Medulla oblongata (tissue), 1 donor: ENCODE data around the gene RNF26.

Source experiments
- DNase-seq: peaks from one replicate; pipeline ENCODE4 v3.0.0-alpha.2; 2015; ENCODE audit errors: extremely low spot score

Gene RNF26

DNA sequence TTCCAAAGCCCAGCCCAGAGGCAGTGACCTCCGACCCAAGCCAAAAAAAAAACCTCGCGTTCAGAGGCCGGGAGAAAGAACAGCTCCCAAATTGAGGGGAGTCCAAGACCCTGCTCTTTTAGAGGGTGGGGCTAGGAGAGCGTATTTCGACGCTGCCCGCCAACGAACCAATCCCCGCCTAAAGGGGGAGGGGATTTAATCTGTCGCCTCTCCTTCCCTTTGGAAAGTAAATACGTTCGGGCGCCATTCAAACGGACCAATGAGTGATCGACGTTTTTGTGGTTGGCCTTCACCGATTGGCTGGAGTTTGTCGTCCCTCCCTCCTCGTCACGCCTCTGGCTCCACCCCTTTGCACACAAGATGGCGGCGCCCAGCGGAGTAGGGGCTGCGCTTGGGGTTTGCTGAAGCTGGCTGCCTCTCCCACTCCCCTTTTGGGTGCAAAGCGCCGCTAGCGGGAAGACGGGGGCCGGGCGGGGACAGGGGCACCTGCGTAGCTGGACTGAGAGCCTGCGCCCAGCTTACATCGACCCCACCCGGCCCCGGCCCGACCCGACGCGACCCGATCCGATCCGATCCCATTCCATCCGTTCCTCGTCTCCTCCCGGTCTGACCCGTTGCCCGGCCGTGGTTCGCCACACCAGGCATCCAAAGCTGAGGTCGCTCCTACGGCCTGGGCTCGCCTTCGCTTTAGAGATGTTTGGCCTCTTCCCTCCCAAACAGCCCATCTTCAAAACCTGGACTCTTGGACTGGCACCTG, at the start of gene RNF26:
RNF26 (plus strand) TSS at position 354 of the 757 bp plus-strand sequence. CDS start 596 bp downstream, outside the sequence.
- DNase-seq, result peak; percentile 99

DNA sequence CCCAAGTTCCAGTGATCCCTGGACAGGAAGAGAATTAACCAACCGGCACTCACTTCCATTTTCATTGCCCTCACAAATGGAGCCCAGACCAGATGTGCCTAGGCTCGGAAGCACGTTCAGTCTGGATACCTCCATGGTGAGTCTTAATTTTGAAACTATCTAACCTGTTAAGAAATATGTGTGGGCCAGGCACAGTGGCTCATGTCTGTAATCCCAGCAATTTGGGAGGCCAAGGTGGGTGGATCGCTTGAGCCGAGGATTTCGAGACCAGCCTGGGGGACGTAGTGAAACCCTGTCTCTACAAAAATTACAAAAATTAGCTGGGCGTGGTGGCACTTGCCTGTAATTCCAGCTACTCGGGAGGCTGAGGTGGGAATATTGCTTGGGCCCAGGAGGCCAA, 48.9 kb upstream of the RNF26 start:
- no peak for DNase-seq

DNA sequence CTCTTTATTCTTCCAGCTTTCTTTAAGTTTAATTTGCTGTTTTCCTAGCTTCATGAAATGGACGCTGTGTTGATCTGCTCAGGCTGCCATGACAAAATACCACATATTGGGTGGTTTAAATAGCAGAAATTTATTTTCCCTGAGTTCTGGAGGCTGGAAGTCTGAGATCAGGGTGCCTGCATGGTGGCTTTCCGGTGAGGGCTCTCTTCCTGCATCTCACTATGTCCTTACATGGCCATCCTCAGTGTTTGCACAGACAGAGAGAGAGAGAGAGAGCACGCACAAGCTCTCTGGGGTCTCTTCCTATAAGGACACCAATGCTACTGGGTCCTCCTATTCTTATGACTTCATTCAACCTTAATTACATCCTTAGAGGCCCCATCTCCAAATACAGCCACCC, 46.1 kb upstream of the RNF26 start:
- no peak for DNase-seq

- no peak for DNase-seq
These were observed 43.3 kb upstream of the RNF26 start for GRCh38 chr11:119290894-119291497.

GRCh38 chr11:119293461-119293860, 40.9 kb upstream of the RNF26 start:
- DNase-seq, result no peak

DNA sequence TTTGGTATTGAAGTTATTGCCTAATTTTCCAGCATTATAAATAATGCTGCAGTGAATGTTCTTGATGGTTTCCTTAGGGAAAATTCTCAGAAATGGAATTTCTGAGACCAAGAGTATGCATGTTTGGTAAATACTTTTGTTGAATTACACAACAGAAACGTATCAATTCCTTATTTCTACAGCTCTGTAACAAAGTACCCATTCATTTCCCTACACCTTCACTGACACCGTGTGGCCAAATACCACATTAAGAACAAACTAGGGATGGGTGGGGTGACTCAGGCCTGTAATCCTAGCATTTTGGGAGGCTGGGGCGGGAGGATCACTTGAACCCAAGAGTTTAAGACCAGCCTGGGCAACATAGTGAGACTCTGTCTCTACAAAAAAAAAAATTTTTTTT, 39.1 kb upstream of the RNF26 start:
- no peak for DNase-seq

DNA sequence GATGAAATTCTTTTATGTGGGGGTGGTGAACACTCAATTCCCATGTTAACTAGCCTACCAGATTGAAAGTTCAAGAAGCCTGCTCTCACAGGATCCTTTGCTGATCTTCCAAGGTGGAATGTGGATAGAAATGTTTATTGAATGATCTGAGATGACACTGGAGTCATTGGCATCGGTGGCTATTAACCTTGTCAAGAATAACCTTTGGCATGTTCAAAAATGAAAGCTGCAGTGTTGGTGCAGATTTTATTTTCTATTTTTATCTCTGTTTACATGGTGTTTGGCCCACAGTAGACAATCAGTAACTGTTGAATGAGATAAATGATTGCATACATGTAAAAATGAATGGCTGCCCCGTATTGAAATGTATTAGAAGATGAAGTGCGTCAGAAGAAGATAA, 36.4 kb upstream of the RNF26 start:
- DNase-seq, result no peak

DNA sequence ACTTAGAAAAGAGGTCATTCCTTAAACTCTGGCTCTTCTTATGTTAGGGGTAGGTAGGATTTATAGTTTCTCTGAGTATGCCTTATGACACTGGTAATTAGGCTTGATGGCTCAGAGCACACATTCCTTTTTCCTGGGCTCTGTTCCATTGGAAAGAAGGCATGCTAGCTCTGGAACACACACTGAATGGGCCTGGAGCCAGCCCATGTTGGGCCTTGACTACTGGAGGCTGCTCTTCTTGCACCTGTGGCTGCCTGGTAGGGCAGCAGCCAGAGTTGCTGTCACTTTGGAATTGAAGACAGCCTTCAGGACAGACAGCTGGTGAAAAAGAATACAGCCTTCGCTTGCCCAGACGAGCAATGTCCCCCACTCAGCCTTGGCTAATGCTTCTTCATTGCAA, 35.6 kb upstream of the RNF26 start:
- peak; percentile 28 for DNase-seq

GRCh38 chr11:119299416-119299815, 34.9 kb upstream of the RNF26 start:
- no peak for DNase-seq

GRCh38 chr11:119300198-119300964, 33.9 kb upstream of the RNF26 start:
- DNase-seq, result no peak

GRCh38 chr11:119303227-119303718, 31.1 kb upstream of the RNF26 start:
- DNase-seq, result no peak

- no peak for DNase-seq
These were observed 28.6 kb upstream of the RNF26 start for GRCh38 chr11:119305556-119306372.

GRCh38 chr11:119306373-119306890, 27.9 kb upstream of the RNF26 start:
- DNase-seq, result no peak

DNA sequence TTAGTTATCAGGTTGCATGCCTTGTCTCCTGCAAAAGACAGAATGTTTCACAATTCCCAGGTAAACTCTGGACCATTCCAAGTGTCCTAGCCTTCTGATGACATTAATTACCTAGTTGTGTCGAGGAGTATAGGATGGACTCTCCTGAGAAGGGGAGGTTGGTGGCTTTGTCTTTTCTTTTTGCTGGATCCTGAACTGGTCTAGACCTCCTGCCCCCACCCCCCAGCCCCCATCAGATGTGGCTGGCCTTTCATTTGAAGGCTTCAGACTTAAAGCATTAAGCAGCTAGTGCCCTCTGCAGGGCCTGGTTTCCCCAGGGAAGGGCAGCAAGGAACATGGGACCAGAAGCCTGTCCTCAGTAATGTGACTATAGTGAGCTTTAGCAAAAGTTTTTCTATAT, 27.1 kb upstream of the RNF26 start:
- DNase-seq, result peak; percentile 16

DNA sequence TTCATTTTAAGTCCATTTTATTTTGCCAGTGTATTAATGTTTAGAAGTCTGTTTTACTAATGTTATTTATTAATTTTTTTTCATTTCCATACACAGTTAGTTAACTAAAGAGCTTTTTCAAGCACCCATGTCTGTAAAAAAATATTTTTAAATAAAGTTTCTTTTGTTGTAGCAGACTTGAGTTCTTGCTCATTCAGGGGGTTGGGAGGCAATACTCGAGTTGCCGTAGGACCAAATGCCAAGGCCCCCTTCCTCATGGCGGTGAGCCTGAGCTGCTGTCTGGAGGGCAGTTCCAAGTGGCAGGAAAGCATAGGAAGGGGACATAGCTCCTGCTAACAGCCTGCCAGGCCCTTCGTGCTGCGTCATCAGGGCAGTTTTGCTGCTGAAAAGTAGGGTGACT, 26.4 kb upstream of the RNF26 start:
- no peak for DNase-seq

- DNase-seq, result no peak
These were observed 24.9 kb upstream of the RNF26 start for GRCh38 chr11:119309411-119309810.

GRCh38 chr11:119309953-119310681, 24.2 kb upstream of the RNF26 start:
- no peak for DNase-seq

DNA sequence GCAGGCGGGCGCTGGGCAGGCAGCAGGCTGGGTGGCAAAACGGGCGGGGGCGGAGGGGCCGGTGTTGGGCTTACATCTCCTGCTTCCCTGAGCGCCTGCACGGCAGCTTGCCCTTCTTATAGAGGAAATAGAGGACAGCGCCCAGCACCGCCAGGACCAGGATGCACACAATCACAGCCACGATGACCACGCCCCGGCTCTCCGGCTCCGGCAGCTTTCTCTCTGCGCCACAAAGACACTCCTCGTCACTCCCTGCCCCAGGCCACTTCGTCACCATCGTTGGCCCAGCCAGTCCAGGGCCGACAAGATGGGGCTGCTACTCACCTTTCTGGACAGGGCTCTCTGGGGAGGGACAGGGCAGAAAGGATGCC, 23.7 kb upstream of the RNF26 start:
- DNase-seq, result no peak

- no peak for DNase-seq
These were observed 19.6 kb upstream of the RNF26 start for GRCh38 chr11:119314726-119315125.

DNA sequence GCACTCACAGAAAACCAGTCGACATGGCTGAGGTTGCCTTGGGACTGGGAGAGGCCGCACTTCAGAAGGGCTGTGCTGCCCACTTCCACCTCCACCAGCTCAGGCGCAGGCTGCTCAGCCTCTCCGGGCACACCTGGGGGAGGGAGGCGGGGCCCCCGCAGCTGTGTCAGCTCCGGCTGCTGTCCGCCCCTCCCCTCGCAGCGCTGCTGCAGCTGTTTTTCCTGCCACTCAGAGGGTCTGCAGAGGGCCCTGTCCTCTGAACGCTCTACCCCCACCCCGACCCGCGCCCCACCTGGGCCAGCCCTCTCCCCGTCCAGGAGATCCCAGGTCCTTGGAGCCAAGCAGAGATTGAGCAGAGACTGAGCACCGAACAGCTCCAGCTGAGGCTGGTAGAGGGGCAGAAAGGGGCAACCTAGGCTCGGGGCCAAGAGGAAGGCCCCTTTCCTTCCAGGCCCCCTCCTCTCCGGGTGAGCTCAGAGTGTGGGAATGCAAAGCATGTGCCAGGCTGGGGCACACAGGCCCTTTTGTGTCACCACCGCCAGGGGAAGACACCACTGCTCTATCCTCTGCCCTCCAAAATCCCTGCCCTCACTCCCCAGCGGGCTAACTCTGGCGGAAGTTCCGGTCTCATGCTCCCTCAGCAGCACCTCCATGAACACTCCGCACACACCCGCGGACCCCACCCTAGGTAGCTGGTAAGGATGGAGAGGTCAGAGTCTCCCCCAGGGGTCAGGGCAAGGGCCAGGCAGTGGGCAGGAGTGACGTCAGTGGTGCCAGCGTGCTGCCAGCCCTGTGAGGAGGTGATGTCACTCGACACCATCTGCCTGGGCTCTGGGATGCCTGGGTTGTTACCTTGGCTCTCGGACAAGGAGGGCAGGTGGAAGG, 19.0 kb upstream of the RNF26 start:
- DNase-seq, result peak; percentile 57
